GM18873 (cell line): ENCODE data around the gene PPP4R4.

Experiments
- ATAC-seq: cut with Tn5 transposase; IDR thresholded peaks from one replicate; pipeline ENCODE4 v1.9.1; 2021; ENCODE audit warnings: mild to moderate bottlenecking, moderate library complexity, moderate number of reproducible peaks; ENCODE audit not compliant: unreplicated experiment, low FRiP score

Gene PPP4R4

GRCh38 chr14:94303111-94303510 is 129.0 kb downstream of the PPP4R4 start:
- ATAC-seq, result no peak

GRCh38 chr14:94304243-94304642 is 130.1 kb downstream of the PPP4R4 start:
- no peak for ATAC-seq

- no peak for ATAC-seq
These were observed 131.5 kb downstream of the PPP4R4 start for GRCh38 chr14:94305620-94306019.

DNA sequence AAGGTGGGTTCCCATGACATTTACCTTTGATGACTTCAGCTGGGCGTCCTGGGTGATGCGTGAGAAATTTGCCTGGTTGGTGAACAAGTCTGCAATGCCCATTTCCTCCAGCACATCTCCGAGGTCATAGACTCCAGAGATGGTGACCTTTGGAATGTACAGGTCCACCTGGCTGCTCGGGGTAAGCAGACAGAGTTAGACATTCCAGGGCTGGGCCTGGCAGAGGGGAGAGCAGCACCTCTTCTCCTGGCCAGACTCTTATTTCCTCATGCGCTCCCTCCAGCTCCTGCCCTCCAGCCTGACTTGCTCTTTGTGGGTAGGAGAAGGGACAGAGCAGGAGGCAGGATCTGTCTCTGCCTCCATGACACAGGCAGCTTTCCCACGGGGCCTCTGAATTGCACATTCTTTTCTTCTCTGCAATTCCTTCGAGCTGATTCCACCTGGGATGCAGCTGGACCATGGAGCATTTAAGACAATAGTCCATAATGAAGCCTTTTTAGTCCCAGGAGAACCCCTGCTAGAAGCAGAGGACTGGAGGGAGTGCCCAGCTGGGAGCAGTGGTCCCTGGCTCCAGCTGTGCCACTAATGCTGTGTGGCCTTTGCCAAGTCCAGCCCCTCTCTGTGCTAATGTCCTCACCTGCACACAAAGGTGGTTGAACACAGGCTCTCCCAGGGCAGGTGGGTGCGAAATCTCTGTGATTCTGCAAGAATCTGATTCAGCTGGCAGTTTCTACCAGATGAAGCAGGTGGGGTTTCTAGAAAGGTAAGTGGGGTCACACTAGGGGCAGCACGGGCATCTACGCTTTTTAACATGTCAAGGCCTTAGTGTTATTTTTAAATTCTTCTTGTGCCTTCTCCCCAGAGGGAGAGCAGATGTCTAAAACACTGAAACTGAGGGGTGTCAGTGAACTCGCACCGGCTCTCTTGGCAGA is 132.2 kb downstream of the PPP4R4 start:
- no peak for ATAC-seq

DNA sequence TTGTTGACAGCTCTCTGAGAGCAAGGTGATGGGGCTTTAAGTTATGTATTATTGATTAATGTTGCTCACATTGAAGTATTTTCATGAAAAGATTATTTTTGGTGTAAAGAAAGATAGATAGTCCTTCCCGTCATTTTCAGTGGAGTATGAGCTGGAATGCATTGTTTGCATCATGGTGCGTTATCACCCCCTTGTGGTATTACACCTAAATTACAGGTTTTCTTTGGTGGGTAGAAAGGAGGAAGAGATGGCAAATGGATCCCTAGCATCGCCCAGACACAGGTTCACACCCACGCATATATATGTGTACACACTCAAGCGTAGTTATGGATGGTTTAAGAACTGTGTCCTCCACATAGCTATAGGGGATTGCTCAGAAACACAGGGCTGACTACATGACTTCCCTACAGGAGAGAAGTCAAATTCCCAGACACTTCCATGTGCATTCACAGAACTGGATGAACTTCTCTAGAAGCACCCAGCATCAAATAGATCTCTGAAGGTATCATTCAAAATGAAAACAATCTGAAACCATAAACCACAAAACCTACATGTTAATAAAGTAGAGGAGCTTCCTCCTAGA is 133.4 kb downstream of the PPP4R4 start:
- no peak for ATAC-seq

DNA sequence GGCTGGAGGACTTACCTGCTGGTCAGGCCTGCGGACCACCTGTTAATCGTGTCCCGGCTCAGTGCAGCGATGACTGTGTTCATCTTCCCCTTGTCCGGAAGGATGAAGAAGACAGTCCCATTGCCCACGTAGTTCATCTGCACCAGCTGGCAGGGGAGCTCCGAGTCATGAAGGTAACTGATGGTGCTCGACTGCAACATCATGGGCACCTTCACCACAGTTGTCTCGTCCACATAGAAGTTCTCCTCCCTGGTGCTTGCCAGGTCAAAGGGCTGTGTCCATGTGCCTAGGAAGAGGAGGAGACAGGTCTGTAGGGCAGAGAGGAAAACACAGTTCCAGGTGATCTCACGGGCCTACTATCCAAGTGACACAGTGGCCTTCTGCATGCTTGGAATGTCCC is 135.6 kb downstream of the PPP4R4 start:
- no peak for ATAC-seq

- no peak for ATAC-seq
These were observed 136.1 kb downstream of the PPP4R4 start for GRCh38 chr14:94310248-94310647.

DNA sequence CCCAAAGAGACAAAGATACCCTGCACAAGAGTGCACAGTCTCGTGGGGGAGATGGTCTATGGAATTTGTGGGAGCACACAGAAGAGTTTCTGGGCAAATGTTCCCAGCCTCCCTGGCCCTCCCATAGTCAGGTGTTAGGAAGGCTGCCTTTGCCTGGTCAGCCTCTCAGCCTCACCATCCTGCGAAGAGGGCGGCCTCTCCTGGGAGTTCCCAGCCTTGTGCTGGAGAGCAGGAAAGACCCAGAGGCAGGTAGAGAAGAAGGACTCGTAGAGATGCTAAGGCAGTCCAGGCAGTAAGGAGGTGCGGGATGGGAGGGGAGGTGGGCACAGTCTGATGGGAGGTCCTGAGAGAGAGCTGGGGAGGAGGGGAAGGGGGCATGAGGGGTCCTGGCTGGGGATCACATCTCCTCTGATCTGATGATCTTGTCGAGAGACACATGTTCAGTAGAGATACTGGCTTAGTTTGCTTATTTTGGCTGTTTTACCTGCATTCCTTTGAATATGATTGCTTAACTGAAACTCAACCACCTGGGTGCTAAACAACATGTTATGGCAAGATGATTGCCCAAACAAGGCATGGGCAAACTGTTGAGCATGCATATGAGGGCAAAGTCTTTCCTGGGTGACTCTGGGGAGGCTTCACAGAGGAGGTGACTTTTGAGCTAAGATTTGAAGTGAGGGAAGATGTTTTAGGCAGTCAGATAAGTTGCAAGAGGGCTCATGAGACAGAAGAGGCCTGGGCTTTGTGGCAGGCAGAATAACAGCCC is 138.5 kb downstream of the PPP4R4 start:
- no peak for ATAC-seq

DNA sequence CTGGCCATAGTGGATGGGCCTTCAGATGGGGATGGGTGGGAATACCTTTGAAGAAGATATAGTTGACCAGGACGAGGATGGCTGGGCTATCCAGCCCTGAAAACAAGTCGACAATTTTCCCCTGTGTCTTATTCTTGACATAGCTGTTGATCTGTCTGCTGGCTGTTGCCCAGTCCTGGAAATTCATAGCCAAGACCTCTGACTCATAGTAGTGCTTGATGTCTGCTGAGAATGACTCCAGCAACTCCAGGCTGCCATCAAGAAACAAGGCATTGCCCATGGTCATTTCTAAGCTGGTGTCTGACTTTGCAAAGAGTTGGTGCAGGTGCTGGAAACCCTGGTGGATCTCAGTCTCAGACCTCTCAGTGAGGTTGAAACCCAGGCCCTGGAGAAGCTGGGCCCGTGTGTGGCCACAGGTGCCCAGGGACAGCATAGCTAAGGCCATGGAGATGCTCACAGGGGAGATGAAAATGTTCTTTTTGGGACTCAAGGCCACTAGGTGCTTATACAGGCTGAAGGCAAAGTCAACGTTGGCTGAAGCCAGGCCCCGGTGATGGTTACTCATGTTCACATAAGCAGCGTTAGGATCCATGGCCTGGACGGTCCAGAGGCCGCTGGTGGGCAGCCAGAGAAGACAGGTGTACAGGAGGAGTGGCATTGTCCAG is 140.0 kb downstream of the PPP4R4 start:
- no peak for ATAC-seq

- ATAC-seq, result no peak
These were observed 140.8 kb downstream of the PPP4R4 start for GRCh38 chr14:94314890-94315289.

DNA sequence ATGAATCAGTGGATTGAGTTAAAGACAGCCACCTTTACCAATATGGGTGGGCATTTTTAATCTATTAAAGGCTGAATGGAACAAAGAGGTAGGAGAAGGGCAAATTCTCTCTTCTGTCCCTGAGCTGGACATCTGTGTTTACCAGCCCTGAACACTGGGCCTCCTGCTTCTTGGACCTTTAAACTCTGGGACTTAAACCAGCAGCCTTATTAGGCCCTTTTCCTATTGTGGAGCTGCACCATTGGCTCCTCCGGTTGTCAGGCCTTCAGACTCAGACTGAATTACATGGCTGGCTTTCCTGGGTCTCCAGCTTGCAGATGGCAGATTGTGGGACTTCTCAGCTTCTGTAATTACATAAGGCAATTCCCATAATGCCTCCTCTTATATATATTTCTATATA is 142.6 kb downstream of the PPP4R4 start:
- no peak for ATAC-seq

DNA sequence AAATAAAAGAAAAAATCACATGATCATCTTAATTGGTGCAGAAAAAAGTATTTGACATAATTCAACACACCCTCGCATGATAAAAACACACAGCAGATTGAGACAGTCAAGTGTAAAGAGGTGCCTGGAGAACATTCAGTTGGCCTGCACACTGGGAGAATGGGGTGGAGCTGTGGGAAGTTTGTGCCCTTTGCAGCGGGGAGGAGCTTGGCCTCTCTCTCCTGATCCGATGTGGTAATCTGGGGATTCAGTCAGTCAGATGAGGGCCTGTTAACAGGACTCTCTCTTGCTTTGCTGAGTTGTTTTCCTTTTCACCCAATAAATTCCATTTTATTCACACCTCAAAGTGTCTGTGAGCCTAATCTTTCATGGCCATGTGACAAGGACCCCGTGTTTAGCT is 143.1 kb downstream of the PPP4R4 start:
- ATAC-seq, result no peak

- ATAC-seq, result no peak
These were observed 146.1 kb downstream of the PPP4R4 start for GRCh38 chr14:94320243-94320642.

DNA sequence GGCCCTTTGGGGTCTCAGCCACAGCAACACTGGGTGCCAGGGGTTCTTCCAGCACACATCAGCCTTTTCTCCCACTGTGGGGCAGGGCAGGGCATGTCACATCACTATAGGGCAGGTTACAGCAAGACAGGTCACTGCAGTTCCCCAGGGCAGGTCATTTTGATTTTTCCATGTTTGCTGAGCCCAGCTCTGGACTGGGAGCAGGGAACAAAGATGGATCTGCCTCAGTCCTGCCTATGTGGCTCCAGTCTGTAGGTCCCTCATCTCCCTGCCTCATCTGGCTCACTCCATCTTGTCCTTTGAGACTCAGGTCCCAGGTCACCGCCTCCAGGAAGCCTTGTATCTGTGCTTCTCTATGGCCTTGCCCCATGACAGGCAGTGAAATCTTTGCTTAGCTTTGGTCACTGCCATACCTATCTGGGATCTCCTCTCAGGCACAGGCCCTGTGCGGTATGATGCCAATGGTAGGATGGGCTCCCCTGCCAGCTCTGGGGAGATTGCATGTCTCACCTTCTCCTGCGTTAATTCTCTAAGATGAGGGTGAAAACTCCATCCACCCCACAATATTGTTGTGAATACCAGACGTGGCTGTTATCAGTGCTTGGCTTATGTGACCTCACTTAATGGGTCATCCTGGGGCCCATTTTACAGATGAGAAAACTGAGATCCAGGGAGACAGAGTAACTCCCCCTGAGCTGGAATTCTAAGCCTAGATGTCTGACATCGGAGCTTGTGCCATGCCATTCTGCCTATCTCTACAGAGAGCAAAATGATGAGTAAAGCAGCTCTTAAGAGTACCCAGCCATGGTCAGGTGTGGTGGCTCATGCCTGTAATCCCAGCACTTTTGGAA is 147.5 kb downstream of the PPP4R4 start:
- ATAC-seq, result no peak

DNA sequence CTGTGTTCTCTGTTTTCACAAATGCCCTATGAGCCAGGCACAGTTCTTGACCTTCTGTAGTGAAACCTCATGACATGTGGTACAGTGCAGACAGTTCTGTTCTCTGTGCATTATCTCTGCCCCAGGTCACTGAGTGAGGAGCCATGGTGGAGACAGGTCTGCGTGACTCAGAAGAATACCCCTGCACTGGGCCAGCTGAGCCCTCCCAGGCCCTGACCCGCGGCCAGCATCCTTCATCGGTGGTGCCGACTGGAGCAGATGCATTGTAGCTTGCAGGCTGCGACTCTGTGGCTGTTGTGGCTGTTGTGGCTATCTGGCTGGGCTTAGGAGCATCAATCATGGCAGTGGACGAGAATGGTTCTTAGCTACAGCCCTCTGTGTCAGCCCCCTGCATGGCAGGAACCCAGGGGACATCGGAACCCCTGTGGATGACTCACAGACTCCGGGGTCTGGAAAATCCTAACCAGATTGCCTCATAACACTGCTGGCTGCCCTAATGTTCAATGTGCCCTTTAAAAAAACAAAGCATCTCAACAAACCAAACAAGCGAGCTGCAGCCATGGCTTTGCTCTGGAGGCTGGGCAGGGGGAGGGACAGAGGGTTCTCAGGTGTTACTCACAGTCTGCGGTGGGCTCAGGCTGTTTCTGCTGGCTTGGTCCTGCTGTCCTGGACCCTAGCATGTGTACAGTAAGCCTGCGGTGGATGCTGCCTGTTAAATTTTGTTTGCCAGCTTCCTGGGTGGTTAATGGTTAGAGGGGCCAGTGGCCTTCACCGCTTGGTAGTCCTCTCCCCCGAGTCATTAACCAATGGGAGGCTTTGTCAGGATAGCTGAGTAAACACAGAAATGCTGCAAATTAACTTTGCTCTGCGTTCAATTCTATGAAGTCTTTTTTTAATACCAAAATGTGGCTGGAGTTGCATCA is 148.8 kb downstream of the PPP4R4 start, which contains the start of gene SERPINA6:
SERPINA6 (minus strand) TSS at position 689 of the 923 bp plus-strand sequence. CDS start 8,688 bp downstream, outside the sequence.
- ATAC-seq, result no peak

- no peak for ATAC-seq
These were observed 154.1 kb downstream of the PPP4R4 start for GRCh38 chr14:94328196-94328595.
